HCT116 (cell line): ENCODE data around the gene PRPF40A. TPM values are rescaled to one million over a fixed set of nuclear protein-coding genes. Genes with fewer than 3 reads are reported as not detected.

Source experiments
- ATAC-seq: fragments of 200-7000 bp; cut with Tn5 transposase; 2 replicates; pipeline ENCODE4 v1.9.1; 2020; ENCODE audit warnings: mild to moderate bottlenecking, moderate library complexity
- BruUV-seq: library from RNA; stranded (reverse); fragments of 400-500 nt; replicated peaks from 2 replicates; lab custom pipeline; 2021; lab: Mats Ljungman, UMichigan
- CTCF ChIA-PET: fragments of 300-600 bp; sonication (Branson Sonifier 250); formaldehyde crosslinking; loops from one replicate; lab custom pipeline; 2021; ENCODE audit warnings: antibody characterized with exemption; lab: Charles Lee
- POLR2A ChIA-PET: fragments of 300-600, 350-600 bp; sonication (Branson Sonifier 250); formaldehyde crosslinking; loops from one replicate; lab custom pipeline; 2021; ENCODE audit warnings: antibody characterized with exemption; lab: Charles Lee
- RAD21 ChIA-PET, 2 experiments: fragments of 300-600 bp; sonication (Branson Sonifier 250); formaldehyde crosslinking; loops; one replicate each; lab custom pipeline; 2023; ENCODE audit warnings: low total read pairs in 2 of 2; ENCODE audit not compliant: uncharacterized antibody in 2 of 2, unreplicated experiment in 2 of 2, low non-redundant PET in 1 of 2; lab: Charles Lee
- DNase-seq: peaks from one replicate; pipeline ENCODE4 v3.0.0-alpha.2; 2010; ENCODE audit warnings: low read depth, low spot score
- H2AFZ ChIP-seq: fragments of 200-600 bp; shearing (Covaris generic), sonication (generic); 2 replicates; pipeline ENCODE4 v1.6.1; 2017; ENCODE audit warnings: low read depth, mixed run types, mixed read lengths, antibody characterized with exemption, low read length; ENCODE audit not compliant: poor library complexity, severe bottlenecking
- H3K27ac ChIP-seq: 2 replicates; pipeline ENCODE4 v1.5.1; 2012; ENCODE audit warnings: low read depth, low read length
- H3K27me3 ChIP-seq: fragments of 200-600 bp; sonication (generic); 2 replicates; pipeline ENCODE4 v1.6.1; 2016; ENCODE audit warnings: mixed run types, low read length, mixed read lengths; ENCODE audit not compliant: insufficient read depth
- H3K36me3 ChIP-seq, 2 experiments: fragments of 200-500 bp in 1 of 2; fragments of 200-600 bp in 1 of 2; sonication (Bioruptor generic) in 1 of 2; sonication (generic) in 1 of 2; 2 replicates each; pipeline versions ENCODE4 v1.5.1 to v1.6.1; 2014 to 2016; ENCODE audit warnings: low read length in 2 of 2, inconsistent platforms in 1 of 2, mixed read lengths in 1 of 2, mixed run types in 1 of 2; ENCODE audit not compliant: insufficient read depth in 2 of 2, control insufficient read depth in 1 of 2
- H3K4me1 ChIP-seq, 2 experiments: fragments of 200-600 bp in 1 of 2; sonication (generic) in 1 of 2; 2 replicates each; pipeline versions ENCODE4 v1.5.1 to v1.6.1; 2012 to 2017; ENCODE audit warnings: low read length in 2 of 2, inconsistent platforms in 1 of 2, mild to moderate bottlenecking in 1 of 2, mixed read lengths in 1 of 2, mixed run types in 1 of 2, moderate library complexity in 1 of 2; ENCODE audit not compliant: insufficient read depth in 2 of 2, control insufficient read depth in 1 of 2
- H3K4me2 ChIP-seq: fragments of 200-600 bp; sonication (generic); 2 replicates; pipeline ENCODE4 v1.6.1; 2017; ENCODE audit warnings: mixed run types, low read length, mixed read lengths
- H3K4me3 ChIP-seq, 2 experiments: fragments of 200-600 bp in 1 of 2; sonication (generic) in 1 of 2; replicated peaks in 1 of 2; 2 replicates each; pipeline ENCODE4 v1.5.1; 2011 to 2016; ENCODE audit warnings: low read length in 2 of 2, control low read depth in 1 of 2, low read depth in 1 of 2, mild to moderate bottlenecking in 1 of 2, mixed read lengths in 1 of 2, mixed run types in 1 of 2
- H3K79me2 ChIP-seq: fragments of 200-600 bp; sonication (generic); 2 replicates; pipeline ENCODE4 v1.6.1; 2017; ENCODE audit warnings: mild to moderate bottlenecking, mixed run types, low read length, moderate library complexity, mixed read lengths; ENCODE audit not compliant: insufficient read depth
- H3K9ac ChIP-seq: fragments of 200-600 bp; sonication (generic); 2 replicates; pipeline ENCODE4 v1.6.1; 2016; ENCODE audit warnings: low read length, mixed read lengths
- H3K9me2 ChIP-seq: fragments of 200-600 bp; sonication (generic), shearing (Covaris generic); 2 replicates; pipeline ENCODE4 v1.6.1; 2017; ENCODE audit warnings: mixed run types, mild to moderate bottlenecking, moderate library complexity; ENCODE audit not compliant: insufficient read depth
- H3K9me3 ChIP-seq, 2 experiments: fragments of 200-500 bp in 1 of 2; fragments of 200-600 bp in 1 of 2; sonication (Bioruptor generic) in 1 of 2; sonication (generic) in 1 of 2; 2 replicates each; pipeline ENCODE4 v1.6.1; 2014 to 2017; ENCODE audit warnings: low read length in 2 of 2, mixed read lengths in 2 of 2, inconsistent platforms in 1 of 2, low read depth in 1 of 2, mild to moderate bottlenecking in 1 of 2, mixed run types in 1 of 2, moderate library complexity in 1 of 2; ENCODE audit not compliant: control insufficient read depth in 1 of 2, insufficient read depth in 1 of 2
- H4K20me1 ChIP-seq: fragments of 200-600 bp; sonication (generic), shearing (Covaris generic); 2 replicates; pipeline ENCODE4 v1.6.1; 2017; ENCODE audit warnings: mixed run types, mild to moderate bottlenecking, moderate library complexity; ENCODE audit not compliant: insufficient read depth
- CBX3 ChIP-seq: IDR thresholded peaks from 2 replicates; pipeline ENCODE4 v1.6.1; 2012; ENCODE audit warnings: low read depth
- CEBPB ChIP-seq: IDR thresholded peaks from 2 replicates; pipeline ENCODE4 v1.6.1; 2012; ENCODE audit warnings: low read depth
- ELF1 ChIP-seq: IDR thresholded peaks from 2 replicates; pipeline ENCODE4 v1.6.1; 2012; ENCODE audit warnings: low read depth, borderline replicate concordance
- FOSL1 ChIP-seq: IDR thresholded peaks from 2 replicates; pipeline ENCODE4 v1.6.1; 2012; ENCODE audit warnings: low read depth
- JUND ChIP-seq: IDR thresholded peaks from 2 replicates; pipeline ENCODE4 v1.6.1; 2012
- MAX ChIP-seq: IDR thresholded peaks from 2 replicates; pipeline ENCODE4 v1.6.1; 2012
- POLR2A ChIP-seq: IDR thresholded peaks from 2 replicates; pipeline ENCODE4 v1.7.0; 2011; ENCODE audit warnings: borderline replicate concordance; ENCODE audit not compliant: insufficient read depth, insufficient read length; ENCODE audit errors: extremely low read depth
- POLR2AphosphoS5 ChIP-seq: IDR thresholded peaks from 2 replicates; pipeline ENCODE4 v1.6.1; 2011; ENCODE audit warnings: mild to moderate bottlenecking, low read depth, low read length, moderate library complexity
- RAD21 ChIP-seq: IDR thresholded peaks from 2 replicates; pipeline ENCODE4 v1.6.1; 2012; ENCODE audit warnings: low read depth, mild to moderate bottlenecking
- REST ChIP-seq: IDR thresholded peaks from 2 replicates; pipeline ENCODE4 v1.6.1; 2012; ENCODE audit warnings: low read depth
- SIN3A ChIP-seq: IDR thresholded peaks from 2 replicates; pipeline ENCODE4 v1.6.1; 2012; ENCODE audit warnings: low read depth
- SP1 ChIP-seq: IDR thresholded peaks from 2 replicates; pipeline ENCODE4 v1.6.1; 2012; ENCODE audit warnings: low read depth
- SRF ChIP-seq: IDR thresholded peaks from 2 replicates; pipeline ENCODE4 v1.6.1; 2012; ENCODE audit warnings: low read depth
- ZBTB33 ChIP-seq: IDR thresholded peaks from 2 replicates; pipeline ENCODE4 v1.6.1; 2011; ENCODE audit warnings: mild to moderate bottlenecking, low read length, moderate library complexity; ENCODE audit not compliant: insufficient replicate concordance; ENCODE audit errors: extremely low read depth
- ZFX ChIP-seq: fragments of 450-650 bp; IDR thresholded peaks from 2 replicates; pipeline ENCODE4 v1.6.1; 2017
- ZNF274 ChIP-seq: fragments of 200-500 bp; sonication (Bioruptor generic); IDR thresholded peaks from 2 replicates; pipeline ENCODE4 v1.6.1; 2014; ENCODE audit warnings: mild to moderate bottlenecking, low read depth, low read length, inconsistent platforms
- intact Hi-C: fragments of 100-400 bp; cut with micrococcal nuclease; formaldehyde crosslinking; loops from 2 replicates; pipeline ENCODE4 v1.10.0; 2022
- total RNA-seq: library from RNA; stranded (reverse); gene quantifications from one replicate; pipeline ENCODE4 v1.2.1, GENCODE V29; 2021; ENCODE audit not compliant: unreplicated experiment

PRPF40A gene
- total RNA-seq, 1 experiment from 2014 or later: 171 TPM

- no peak for TF ChIP-seq ZBTB33
- no peak for TF ChIP-seq FOSL1
- TF ChIP-seq SRF: no peak
- TF ChIP-seq POLR2AphosphoS5: no peak
- no peak for TF ChIP-seq SIN3A
- TF ChIP-seq, all 23 proteins: peak for 0
These were observed 111.2 kb downstream of the PRPF40A start (continued) for GRCh38 chr2:152606081-152606480.

- intact Hi-C loops: no loop called here
These were observed 114.1 kb downstream of the PRPF40A start for GRCh38 chr2:152603166-152603565.

More at GRCh38 chr2:152603166-152603565, 114.1 kb downstream of the PRPF40A start:
- no peak for TF ChIP-seq RAD21
- no peak for TF ChIP-seq REST
- no peak for TF ChIP-seq ZNF274
- no peak for TF ChIP-seq SIN3A
- TF ChIP-seq ZFX: no peak
- no peak for TF ChIP-seq JUND
- no peak for TF ChIP-seq ZBTB33
- TF ChIP-seq POLR2A: no peak
- no peak for TF ChIP-seq SRF
- TF ChIP-seq SP1: no peak
- TF ChIP-seq ELF1: no peak
- TF ChIP-seq CBX3: no peak
- no peak for TF ChIP-seq FOSL1
- TF ChIP-seq MAX: no peak
- TF ChIP-seq CEBPB: no peak
- Histone ChIP-seq H3K9me2 (no peaks in the 10 kb centered on the region), H3K9me3 (no peaks in the 10 kb centered on the region), H3K4me2 (no peak overlapping the region), H3K36me3 (no peaks in the 10 kb centered on the region), H2AFZ (no peak overlapping the region), H3K4me1 (peaks cover 0 to 14% of the 10 kb centered on the region in 2 experiments; a peak in 2 of 4 replicates), H3K4me3 (no peak overlapping the region), H3K27ac (no peak overlapping the region), H3K9ac (no peak overlapping the region), H3K27me3 (no peaks in the 10 kb centered on the region), H4K20me1 (0 out of 2 replicates have a peak, but pooled peaks cover 5% of the 10 kb centered on the region), H3K79me2 (no peaks in the 10 kb centered on the region)
- DNase-seq (no peak), ATAC-seq (no peak)
- BruUV-seq: no TSS peak
- CTCF ChIA-PET: no interaction called here
- RAD21 ChIA-PET: no interaction called here
- POLR2A ChIA-PET: no interaction called here
